ENCODE measurements around the gene PXDC1.
A peak's percentile ranks its signal among the peaks of the same experiment; 100 is the strongest.
"Not testable (repeated sequence)": the region's sequence is repeated elsewhere in the genome, so short reads cannot be mapped to it uniquely, and the experiment has no call there.

Gene PXDC1

DNA sequence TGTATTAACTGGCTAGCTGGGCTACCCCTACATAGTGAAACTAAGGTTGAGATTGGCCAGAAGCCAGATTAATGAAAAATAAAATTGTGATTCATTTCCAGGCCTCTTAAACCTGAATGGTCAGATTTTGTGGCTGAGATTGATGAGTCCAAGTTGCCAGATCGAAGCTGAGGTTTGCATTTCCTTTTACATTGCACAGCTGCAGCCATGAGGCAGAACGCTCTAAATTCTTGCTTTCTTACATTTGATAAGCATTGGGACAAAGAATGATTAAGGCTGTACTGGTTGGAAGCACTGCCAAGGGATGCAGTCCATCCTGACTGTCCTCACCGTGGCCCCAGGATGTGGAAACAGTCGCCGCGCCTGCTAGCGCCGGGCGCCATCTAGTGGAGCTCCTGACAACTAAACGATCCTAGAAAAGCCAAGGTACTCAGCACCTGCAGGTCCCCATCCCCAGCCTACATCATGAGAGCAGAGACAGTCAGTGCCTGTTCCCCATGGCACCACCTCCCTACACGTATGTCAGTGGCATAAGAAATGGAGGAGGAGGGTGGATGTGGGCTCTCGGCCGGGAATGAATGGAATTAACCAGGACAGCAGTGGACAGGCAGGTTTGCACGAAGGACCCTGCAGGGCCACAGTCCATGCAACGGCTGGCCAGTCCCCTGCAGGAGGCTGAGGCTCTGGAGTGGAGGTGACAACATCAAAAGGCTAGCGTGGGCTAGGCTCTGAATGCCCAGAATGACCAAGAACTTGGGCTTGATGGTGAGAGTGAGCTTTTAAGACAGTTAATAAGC lies 19.0 kb downstream of the PXDC1 start:
- DNase-seq (ENCODE audit: low read depth in 2 of 2) = peak; percentile 55

DNA sequence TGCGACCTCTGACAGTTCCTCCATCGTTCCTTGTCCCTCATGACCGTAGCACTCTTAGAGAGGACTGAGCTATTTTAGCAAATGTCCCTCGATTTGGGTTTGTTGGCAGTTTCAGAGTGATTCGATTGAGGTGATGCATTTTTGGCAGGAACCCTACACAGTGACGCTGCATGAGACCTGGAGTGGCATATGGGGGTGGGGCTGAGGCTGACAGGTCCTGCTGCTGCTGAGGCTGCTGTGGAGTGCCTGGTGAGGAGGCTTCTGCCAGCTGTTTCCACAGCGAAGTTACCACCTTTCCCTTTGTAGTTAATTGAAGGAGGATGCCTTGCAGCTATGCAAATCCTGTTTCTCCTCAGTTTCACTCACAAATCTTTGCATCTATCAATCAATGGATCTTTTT lies 19.8 kb downstream of the PXDC1 start:
- no peak for DNase-seq (ENCODE audit: low read depth in 2 of 2)

GRCh38 chr6:3729603-3730344 lies 21.7 kb downstream of the PXDC1 start:
- DNase-seq (ENCODE audit: low read depth in 2 of 2) = no peak

DNA sequence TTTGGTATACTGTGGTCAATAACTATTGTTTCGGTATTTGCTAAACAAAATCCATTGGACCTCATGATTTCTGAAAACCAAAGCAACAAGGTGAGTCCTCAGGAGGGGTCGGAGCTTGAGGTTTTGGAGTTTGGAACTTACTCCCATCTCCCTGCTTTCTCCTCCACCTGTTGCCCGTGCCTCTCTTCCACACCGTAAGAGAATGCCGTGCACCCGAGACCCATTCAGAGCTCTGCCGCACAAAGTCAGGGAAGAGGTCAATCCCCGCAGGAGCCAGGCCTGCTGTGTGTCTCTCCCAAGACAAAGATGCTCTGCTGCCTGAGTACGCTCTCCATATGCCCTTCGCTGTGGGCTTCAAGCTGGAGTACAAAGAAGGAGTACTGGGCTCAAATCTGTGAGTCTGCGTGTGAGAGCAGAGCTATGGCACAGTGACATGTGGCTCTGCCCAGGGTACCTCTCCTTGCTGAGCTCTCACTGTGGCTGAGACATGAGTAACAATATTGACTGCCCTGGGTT lies 23.9 kb downstream of the PXDC1 start:
- DNase-seq (ENCODE audit: low read depth in 2 of 2) = no peak

DNA sequence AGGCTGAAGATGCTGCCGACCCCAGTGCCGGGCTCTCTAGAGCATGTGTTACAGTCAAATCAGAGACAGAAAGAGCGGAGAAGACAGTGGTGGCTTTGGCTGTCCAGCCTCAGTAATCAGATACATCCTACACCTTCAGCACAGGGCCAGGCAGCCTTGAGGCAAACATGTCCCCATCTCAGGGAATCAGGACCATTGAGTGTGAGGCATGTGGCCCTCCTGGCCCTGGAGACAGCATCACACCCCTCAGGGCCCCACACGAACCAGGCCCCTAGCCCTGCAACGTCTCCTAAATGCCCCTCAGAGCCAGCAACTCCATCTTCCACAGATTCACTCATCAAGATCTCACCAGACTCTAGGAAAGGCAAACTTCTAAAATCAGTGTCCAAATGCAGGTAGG lies 24.5 kb downstream of the PXDC1 start:
- no peak for DNase-seq (ENCODE audit: low read depth in 2 of 2)

DNA sequence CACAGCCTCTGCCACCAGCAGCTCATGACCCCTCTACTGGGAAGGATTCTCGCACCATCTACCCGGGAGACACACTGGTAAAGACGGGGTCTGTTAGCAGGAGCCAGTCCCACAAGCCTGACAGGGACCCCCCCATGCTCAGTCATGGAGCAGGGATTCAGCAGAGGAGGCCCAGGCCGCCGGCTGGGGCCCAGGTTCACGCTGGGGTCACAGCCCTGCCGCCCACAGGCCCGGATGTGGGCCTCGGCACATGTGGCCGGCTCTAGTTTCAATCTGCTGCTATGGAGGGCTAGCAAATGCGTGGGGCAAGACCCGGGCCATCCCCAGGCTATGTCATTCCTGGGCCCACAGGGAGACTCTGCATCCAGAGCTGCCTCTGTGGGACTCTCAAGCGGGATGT lies 25.1 kb downstream of the PXDC1 start:
- no peak for DNase-seq (ENCODE audit: low read depth in 2 of 2)

- DNase-seq (ENCODE audit: low read depth in 2 of 2) = no peak
Observed at GRCh38 chr6:3725145-3726047, 26.1 kb downstream of the PXDC1 start.

GRCh38 chr6:3724451-3725144 lies 26.9 kb downstream of the PXDC1 start:
- DNase-seq (ENCODE audit: low read depth in 2 of 2) = no peak

GRCh38 chr6:3723966-3724365 lies 27.5 kb downstream of the PXDC1 start:
- DNase-seq (ENCODE audit: low read depth in 2 of 2) = no peak

- DNase-seq (ENCODE audit: low read depth in 2 of 2) = no peak
Observed at GRCh38 chr6:3723251-3723650, 28.3 kb downstream of the PXDC1 start.

DNA sequence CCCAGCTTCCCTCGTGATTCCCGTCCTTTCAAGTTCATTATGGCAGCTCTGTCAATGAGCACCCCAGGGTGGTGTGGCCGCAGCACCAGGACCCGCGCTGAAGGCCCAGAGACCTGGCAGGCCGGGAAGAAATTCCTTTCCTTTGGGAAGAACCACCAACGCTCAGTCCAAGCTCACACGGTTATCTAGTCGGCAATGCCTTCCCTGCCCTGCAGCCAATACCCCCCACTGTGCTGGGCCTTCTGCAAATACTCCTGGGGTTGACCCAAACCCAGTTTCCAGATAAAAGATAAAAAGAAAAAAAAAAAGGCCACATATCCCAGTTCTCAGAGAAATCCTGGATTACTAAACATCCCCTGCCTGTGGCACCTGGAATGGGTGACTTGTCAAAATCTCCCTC lies 28.7 kb downstream of the PXDC1 start:
- no peak for DNase-seq (ENCODE audit: low read depth in 2 of 2)

DNA sequence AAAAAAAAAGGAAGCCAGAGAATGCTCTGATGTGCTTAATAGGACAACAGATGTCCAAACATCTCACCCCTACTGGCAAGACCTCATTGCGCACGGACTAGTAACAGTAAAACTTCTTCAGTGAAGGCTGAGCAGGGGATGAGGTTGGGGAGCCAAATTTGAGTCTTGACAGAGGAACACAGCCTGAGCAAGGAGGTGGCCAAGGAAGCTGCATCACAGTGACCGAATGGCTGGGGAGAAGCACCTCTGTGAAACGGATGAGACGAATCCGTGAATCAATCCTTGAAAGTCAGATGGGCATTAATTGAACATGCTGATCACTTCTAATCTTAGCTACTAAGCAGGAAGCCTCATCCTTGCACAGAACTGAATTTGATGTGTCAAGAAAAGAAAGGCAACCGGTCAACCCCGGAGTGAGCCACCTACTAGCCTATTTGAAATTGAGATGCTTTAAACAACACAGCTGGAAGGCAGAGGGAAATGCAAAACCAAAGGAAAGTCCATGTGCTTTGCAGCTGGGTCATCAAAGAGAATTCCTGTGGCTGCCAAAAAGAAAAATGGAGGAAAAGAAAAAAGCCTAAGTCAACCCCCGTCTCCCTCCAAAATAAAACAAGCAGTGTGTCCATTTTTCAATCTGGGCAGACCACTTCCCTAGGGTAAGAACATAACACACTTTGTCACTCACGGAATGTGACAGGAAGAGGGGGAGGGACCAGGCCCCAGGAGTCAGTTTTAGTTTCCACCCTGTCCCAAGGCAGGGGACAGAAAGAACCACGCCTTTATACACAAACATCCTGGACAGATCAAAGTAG lies 29.5 kb downstream of the PXDC1 start:
- peak; percentile 43 to 48 for DNase-seq (ENCODE audit: low read depth in 2 of 2)

DNA sequence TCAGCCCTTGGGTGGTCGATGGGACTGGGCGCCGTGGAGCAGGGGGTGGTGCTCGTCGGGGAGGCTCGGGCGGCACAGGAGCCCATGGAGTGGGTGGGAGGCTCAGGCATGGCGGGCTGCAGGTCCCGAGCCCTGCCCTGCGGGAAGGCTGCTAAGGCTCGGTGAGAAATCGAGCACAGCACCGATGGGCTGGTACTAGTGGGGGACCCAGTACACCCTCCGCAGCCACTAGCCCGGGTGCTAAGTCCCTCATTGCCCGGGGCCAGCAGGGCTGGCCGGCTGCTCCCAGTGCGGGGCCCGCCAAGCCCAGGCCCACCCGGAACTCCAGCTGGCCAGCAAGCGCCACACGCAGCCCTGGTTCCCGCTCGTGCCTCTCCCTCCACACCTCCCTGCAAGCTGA lies 30.7 kb downstream of the PXDC1 start:
- not testable (repeated sequence) for DNase-seq (ENCODE audit: low read depth in 2 of 2)

- no peak for DNase-seq (ENCODE audit: low read depth in 2 of 2)
Observed at GRCh38 chr6:3719462-3720308, 31.8 kb downstream of the PXDC1 start.

DNA sequence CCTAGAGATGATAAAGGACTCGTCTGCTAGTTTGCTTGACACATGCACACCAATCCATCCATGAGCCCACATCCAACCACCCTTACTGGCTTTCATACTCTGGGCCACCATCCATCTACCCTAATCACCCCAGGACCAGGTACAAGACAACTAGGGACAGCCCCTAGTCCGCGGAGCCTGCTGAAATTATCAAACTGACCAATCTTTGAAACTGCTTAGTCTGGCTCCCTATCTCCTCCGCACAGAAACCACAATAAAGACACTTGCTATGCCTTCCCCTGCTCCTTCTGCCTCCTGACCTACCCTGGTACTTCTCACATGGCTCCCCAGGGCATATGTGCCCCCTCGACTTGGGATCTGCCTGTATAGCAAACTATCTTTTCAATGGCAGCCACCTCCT lies 33.1 kb downstream of the PXDC1 start:
- DNase-seq (ENCODE audit: low read depth in 2 of 2) = no peak

- DNase-seq (ENCODE audit: low read depth in 2 of 2) = no peak
Observed at GRCh38 chr6:3715285-3715684, 36.2 kb downstream of the PXDC1 start.

- DNase-seq (ENCODE audit: low read depth in 2 of 2) = no peak
Observed at GRCh38 chr6:3714768-3715167, 36.7 kb downstream of the PXDC1 start.

- DNase-seq (ENCODE audit: low read depth in 2 of 2) = no peak
Observed at GRCh38 chr6:3714111-3714510, 37.4 kb downstream of the PXDC1 start.

DNA sequence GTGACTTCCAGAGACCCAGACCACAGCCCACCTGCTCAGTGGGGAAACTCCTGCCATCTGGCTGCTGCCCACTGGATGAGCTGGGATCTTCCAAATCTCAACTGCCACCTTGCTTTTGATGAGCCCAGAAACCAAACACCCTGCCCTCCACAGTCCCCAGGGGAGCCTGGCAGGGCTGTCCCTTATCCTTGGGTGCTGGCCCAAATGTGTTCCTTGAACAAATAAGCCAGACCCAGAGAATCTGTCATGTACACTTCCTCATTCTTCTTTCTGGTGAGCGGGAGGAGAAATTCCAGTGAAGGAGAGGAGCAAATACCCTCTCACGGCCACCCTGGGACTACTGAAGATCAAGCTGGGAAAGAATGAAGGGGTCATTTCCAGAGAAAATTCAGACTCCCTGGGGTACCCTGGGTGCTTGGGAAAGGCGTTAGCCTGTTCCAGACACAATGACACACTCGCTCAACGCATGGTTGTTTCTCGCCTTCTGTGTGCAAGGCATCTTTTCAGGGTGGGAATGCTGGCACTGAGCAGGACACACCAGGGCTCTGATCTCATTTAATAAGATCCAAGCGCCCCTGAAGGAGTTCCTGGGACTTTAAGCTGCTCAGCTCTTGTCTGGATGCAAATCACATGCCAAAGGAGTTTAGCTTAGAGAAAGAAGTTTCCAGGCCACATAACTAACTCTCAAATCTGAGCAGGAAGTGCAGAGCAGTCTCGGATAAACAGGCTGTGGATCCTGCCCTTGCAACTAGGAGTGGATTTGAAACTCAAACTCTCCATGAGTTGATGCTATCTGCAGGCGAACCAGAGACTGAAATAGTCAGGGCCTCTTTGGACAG lies 38.5 kb downstream of the PXDC1 start:
- no peak for DNase-seq (ENCODE audit: low read depth in 2 of 2)
